Endothelial cell (in vitro differentiated cells): ENCODE results near the gene SMARCA2. TPM values are rescaled to one million over a fixed set of nuclear protein-coding genes. Genes with fewer than 3 reads are reported as not detected.

Experiments used
- DNase-seq: peaks from one replicate; pipeline ENCODE4 v3.0.0; 2021; ENCODE audit warnings: low spot score
- H3K27ac Mint-ChIP-seq: one replicate; pipeline ENCODE4 v1.8.0; 2021; ENCODE audit warnings: mixed read lengths, inconsistent platforms; ENCODE audit not compliant: unreplicated experiment
- H3K27me3 Mint-ChIP-seq: one replicate; pipeline ENCODE4 v1.8.0; 2021; ENCODE audit warnings: mild to moderate bottlenecking, moderate library complexity, mixed read lengths, inconsistent platforms; ENCODE audit not compliant: unreplicated experiment
- H3K36me3 Mint-ChIP-seq: one replicate; pipeline ENCODE4 v1.8.0; 2021; ENCODE audit warnings: mild to moderate bottlenecking, low read depth, mixed read lengths, inconsistent platforms; ENCODE audit not compliant: unreplicated experiment
- H3K4me1 Mint-ChIP-seq: one replicate; pipeline ENCODE4 v1.8.0; 2021; ENCODE audit warnings: mild to moderate bottlenecking, mixed read lengths, inconsistent platforms; ENCODE audit not compliant: unreplicated experiment
- H3K4me3 Mint-ChIP-seq: one replicate; pipeline ENCODE4 v1.8.0; 2021; ENCODE audit warnings: mild to moderate bottlenecking, mixed read lengths, inconsistent platforms; ENCODE audit not compliant: unreplicated experiment
- H3K9me3 Mint-ChIP-seq: one replicate; pipeline ENCODE4 v1.8.0; 2021; ENCODE audit warnings: mixed read lengths, inconsistent platforms; ENCODE audit not compliant: unreplicated experiment
- total RNA-seq: library from RNA; stranded (reverse); fragmentation: NEBNext Ultra II Directional; extraction: Animal tissue kit (Norgen Biotek cat#: 25700); gene quantifications from one replicate; pipeline ENCODE4 v1.2.1, GENCODE V29; 2021; ENCODE audit not compliant: unreplicated experiment
- TF ChIP-seq, protein P1 (sequence below): fragments of 200-600 bp; sonication (generic); IDR thresholded peaks from one replicate; pipeline ENCODE4 v1.5.0; 2021; ENCODE audit warnings: antibody characterized with exemption; ENCODE audit not compliant: unreplicated experiment

SMARCA2 gene
- total RNA-seq, 1 donor from 2014 or later, result 43.7 TPM

GRCh38 chr9:2208991-2209390 lies 193.8 kb downstream of the SMARCA2 start:
- Mint-ChIP-seq H3K4me3 (no peak overlapping the region), H3K9me3 (no peaks in the 10 kb centered on the region), H3K27ac (no peak overlapping the region), H3K4me1 (peaks cover 13% of the 10 kb centered on the region), H3K27me3 (no peaks in the 10 kb centered on the region), H3K36me3 (no peaks in the 10 kb centered on the region)
- DNase-seq, result no peak
- TF ChIP-seq, protein P1, sequence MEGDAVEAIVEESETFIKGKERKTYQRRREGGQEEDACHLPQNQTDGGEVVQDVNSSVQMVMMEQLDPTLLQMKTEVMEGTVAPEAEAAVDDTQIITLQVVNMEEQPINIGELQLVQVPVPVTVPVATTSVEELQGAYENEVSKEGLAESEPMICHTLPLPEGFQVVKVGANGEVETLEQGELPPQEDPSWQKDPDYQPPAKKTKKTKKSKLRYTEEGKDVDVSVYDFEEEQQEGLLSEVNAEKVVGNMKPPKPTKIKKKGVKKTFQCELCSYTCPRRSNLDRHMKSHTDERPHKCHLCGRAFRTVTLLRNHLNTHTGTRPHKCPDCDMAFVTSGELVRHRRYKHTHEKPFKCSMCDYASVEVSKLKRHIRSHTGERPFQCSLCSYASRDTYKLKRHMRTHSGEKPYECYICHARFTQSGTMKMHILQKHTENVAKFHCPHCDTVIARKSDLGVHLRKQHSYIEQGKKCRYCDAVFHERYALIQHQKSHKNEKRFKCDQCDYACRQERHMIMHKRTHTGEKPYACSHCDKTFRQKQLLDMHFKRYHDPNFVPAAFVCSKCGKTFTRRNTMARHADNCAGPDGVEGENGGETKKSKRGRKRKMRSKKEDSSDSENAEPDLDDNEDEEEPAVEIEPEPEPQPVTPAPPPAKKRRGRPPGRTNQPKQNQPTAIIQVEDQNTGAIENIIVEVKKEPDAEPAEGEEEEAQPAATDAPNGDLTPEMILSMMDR, result no peak

DNA sequence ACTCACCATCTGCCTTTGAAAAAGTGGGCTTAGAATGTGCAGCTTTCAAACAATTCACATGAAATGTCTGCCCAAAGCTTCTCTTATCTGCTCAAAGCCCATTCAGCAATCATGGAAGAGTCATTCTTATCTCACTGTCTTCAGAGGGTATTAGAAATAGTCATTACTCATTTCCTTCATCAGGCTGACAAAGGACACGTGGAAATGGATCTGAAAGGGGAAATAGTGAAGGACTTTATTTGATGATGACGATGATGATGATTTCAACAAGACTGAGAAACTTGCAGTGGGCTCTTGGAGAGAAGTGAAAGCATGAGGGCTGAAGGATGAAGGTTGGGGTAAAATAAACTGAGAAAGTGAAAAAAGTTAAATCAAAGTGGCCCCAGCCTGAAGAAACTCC lies 194.3 kb downstream of the SMARCA2 start:
- Mint-ChIP-seq H3K36me3 (no peaks in the 10 kb centered on the region), H3K27ac (no peak overlapping the region), H3K9me3 (no peaks in the 10 kb centered on the region), H3K4me3 (no peak overlapping the region), H3K4me1 (peaks cover 15% of the 10 kb centered on the region), H3K27me3 (no peaks in the 10 kb centered on the region)
- DNase-seq, result no peak
- TF ChIP-seq, protein P1, result no peak

DNA sequence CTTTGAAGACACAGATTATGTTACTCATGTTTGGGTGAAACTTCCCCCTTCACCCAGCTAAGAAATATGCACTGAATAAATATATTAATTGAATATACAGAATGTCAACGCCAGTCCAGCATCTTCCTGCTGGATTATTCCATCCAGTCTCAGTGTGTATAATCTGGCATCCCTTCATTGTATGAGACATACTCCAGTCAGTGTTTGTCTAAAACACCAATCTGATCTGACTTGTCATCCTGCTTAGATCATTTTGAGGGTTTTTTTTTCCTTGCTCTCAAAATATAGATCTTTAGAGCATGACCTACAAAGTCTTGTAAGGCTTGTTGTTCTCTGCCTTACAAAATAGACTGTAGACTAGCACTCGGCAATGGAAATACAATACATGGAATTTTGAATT lies 195.1 kb downstream of the SMARCA2 start:
- DNase-seq, result no peak
- TF ChIP-seq, protein P1, result no peak
- no peaks in the 10 kb centered on the region for H3K9me3 Mint-ChIP-seq
- H3K4me3 Mint-ChIP-seq, result no peak overlapping the region
- no peaks in the 10 kb centered on the region for H3K27me3 Mint-ChIP-seq
- H3K4me1 Mint-ChIP-seq, result peaks cover 15% of the 10 kb centered on the region
- no peaks in the 10 kb centered on the region for H3K36me3 Mint-ChIP-seq
- no peak overlapping the region for H3K27ac Mint-ChIP-seq

GRCh38 chr9:2213830-2214468 lies 198.8 kb downstream of the SMARCA2 start:
- no peaks in the 10 kb centered on the region for H3K36me3 Mint-ChIP-seq
- no peaks in the 10 kb centered on the region for H3K9me3 Mint-ChIP-seq
- TF ChIP-seq, protein P1, result no peak
- no peak for DNase-seq
- no peaks in the 10 kb centered on the region for H3K27me3 Mint-ChIP-seq
- H3K4me3 Mint-ChIP-seq, result no peak overlapping the region
- H3K27ac Mint-ChIP-seq, result no peak overlapping the region
- peaks cover 15% of the 10 kb centered on the region for H3K4me1 Mint-ChIP-seq

GRCh38 chr9:2214707-2215106 lies 199.6 kb downstream of the SMARCA2 start:
- no peak for DNase-seq
- H3K4me1 Mint-ChIP-seq, result peaks cover 7% of the 10 kb centered on the region
- TF ChIP-seq, protein P1, result no peak
- no peaks in the 10 kb centered on the region for H3K27me3 Mint-ChIP-seq
- H3K27ac Mint-ChIP-seq, result no peak overlapping the region
- no peaks in the 10 kb centered on the region for H3K9me3 Mint-ChIP-seq
- H3K36me3 Mint-ChIP-seq, result no peaks in the 10 kb centered on the region
- H3K4me3 Mint-ChIP-seq, result no peak overlapping the region
